GM12878 (cell line): ENCODE results near the gene SETBP1. TPM values are rescaled to one million over a fixed set of nuclear protein-coding genes. Genes with fewer than 3 reads are reported as not detected.
A peak's percentile ranks its signal among the peaks of the same experiment; 100 is the strongest.

Experiments
- ATAC-seq: fragments of 200-7000 bp; cut with Tn5 transposase; 3 replicates; pipeline ENCODE4 v1.9.1; 2020; ENCODE audit warnings: mild to moderate bottlenecking, moderate library complexity
- BruUV-seq: library from RNA; stranded (reverse); fragments of 400-500 nt; replicated peaks from 2 replicates; lab custom pipeline; 2021; lab: Mats Ljungman, UMichigan
- CTCF ChIA-PET: fragments of 300-600 bp; sonication (Branson Sonifier 250); formaldehyde crosslinking; extraction: SDS; loops from one replicate; lab custom pipeline; 2021; ENCODE audit warnings: inconsistent platforms; lab: Yijun Ruan, JAX
- POLR2A ChIA-PET: fragments of 350-600 bp; formaldehyde crosslinking; extraction: SDS; loops from one replicate; lab custom pipeline; 2021; ENCODE audit warnings: inconsistent platforms; lab: Charles Lee
- RAD21 ChIA-PET: fragments of 300-600 bp; sonication (Branson Sonifier 250); formaldehyde crosslinking; loops from one replicate; lab custom pipeline; 2023; ENCODE audit warnings: antibody characterized with exemption; ENCODE audit not compliant: unreplicated experiment; lab: Charles Lee
- SMC1A ChIA-PET: fragments of 300-600 bp; sonication (Branson Sonifier 250); formaldehyde crosslinking; loops from one replicate; lab custom pipeline; 2023; ENCODE audit not compliant: unreplicated experiment, uncharacterized antibody; lab: Charles Lee
- DNase-seq: peaks from one replicate; pipeline ENCODE4 v3.0.0-alpha.2; 2011; ENCODE audit warnings: low read depth, low spot score
- FAIRE-seq: peaks from 3 replicates; lab custom pipeline; 2011; peaks lifted over from hg19 to GRCh38; lab: Jason Lieb, UNC
- H2AFZ ChIP-seq: 2 replicates; pipeline ENCODE4 v1.6.0; 2011; ENCODE audit warnings: low read depth, low read length, control low read depth; ENCODE audit not compliant: control insufficient read depth
- H3K27ac ChIP-seq: 2 replicates; pipeline ENCODE4 v1.5.1; 2011; ENCODE audit warnings: control low read depth; ENCODE audit not compliant: control insufficient read depth, insufficient read depth
- H3K27me3 ChIP-seq, 2 experiments: replicated peaks in 1 of 2; 2 replicates each; pipeline versions ENCODE4 v1.6.0 to v1.6.1; 2011; ENCODE audit warnings: low read length in 1 of 2; ENCODE audit not compliant: control insufficient read depth in 2 of 2, insufficient read depth in 2 of 2
- H3K36me3 ChIP-seq, 2 experiments: 2 replicates each; pipeline ENCODE4 v1.5.1; 2011; ENCODE audit warnings: low read length in 1 of 2; ENCODE audit not compliant: control insufficient read depth in 2 of 2, insufficient read depth in 2 of 2
- H3K4me1 ChIP-seq: 2 replicates; pipeline ENCODE4 v1.6.1; 2011; ENCODE audit warnings: mild to moderate bottlenecking, low read length, moderate library complexity, mixed read lengths; ENCODE audit not compliant: control insufficient read depth, insufficient read depth
- H3K4me2 ChIP-seq: 2 replicates; pipeline ENCODE4 v1.6.0; 2011; ENCODE audit warnings: control low read depth; ENCODE audit not compliant: control insufficient read depth, insufficient read depth
- H3K4me3 ChIP-seq: fragments of 200-600 bp; sonication (generic); 2 replicates; pipeline ENCODE4 v1.5.1; 2016
- H3K79me2 ChIP-seq: 2 replicates; pipeline ENCODE4 v1.6.0; 2011; ENCODE audit warnings: low read length; ENCODE audit not compliant: control insufficient read depth, insufficient read depth
- H3K9ac ChIP-seq: 2 replicates; pipeline ENCODE4 v1.8.0; 2011; ENCODE audit warnings: low read length, control low read depth, mixed read lengths; ENCODE audit not compliant: control insufficient read depth, insufficient read depth
- H3K9me3 ChIP-seq: replicated peaks from 3 replicates; pipeline ENCODE4 v1.5.1; 2011; ENCODE audit warnings: mild to moderate bottlenecking, low read length; ENCODE audit not compliant: control insufficient read depth, insufficient read depth
- H4K20me1 ChIP-seq: 2 replicates; pipeline ENCODE4 v1.6.0; 2011; ENCODE audit not compliant: control insufficient read depth, insufficient read depth
- EP300 ChIP-seq, 2 experiments: fragments of 150-350 bp in 1 of 2; IDR thresholded peaks; 2 replicates each; pipeline ENCODE4 v1.6.1; 2011 to 2012; ENCODE audit warnings: low read depth in 2 of 2, low read length in 2 of 2, borderline replicate concordance in 1 of 2, improper control_type of control experiment in 1 of 2, inconsistent platforms in 1 of 2; ENCODE audit not compliant: control insufficient read depth in 1 of 2
- ETV6 ChIP-seq, 2 experiments: fragments of 450-650 bp in 1 of 2; IDR thresholded peaks in 1 of 2; conservative IDR thresholded peaks in 1 of 2; 2 replicates each; pipeline ENCODE4 v1.6.1; 2014; ENCODE audit warnings: antibody characterized with exemption in 1 of 2, borderline replicate concordance in 1 of 2, low read depth in 1 of 2, mild to moderate bottlenecking in 1 of 2, moderate library complexity in 1 of 2
- JUNB ChIP-seq: IDR thresholded peaks from 2 replicates; pipeline ENCODE4 v1.6.1; 2016; ENCODE audit warnings: antibody characterized with exemption, mild to moderate bottlenecking
- MEF2A ChIP-seq: IDR thresholded peaks from 2 replicates; pipeline ENCODE4 v1.6.1; 2011; ENCODE audit warnings: low read depth, mild to moderate bottlenecking, low read length, moderate library complexity; ENCODE audit not compliant: insufficient read depth
- PAX8 ChIP-seq: fragments of 450-650 bp; IDR thresholded peaks from 2 replicates; pipeline ENCODE4 v1.6.1; 2017; ENCODE audit warnings: mild to moderate bottlenecking, moderate library complexity
- SUPT20H ChIP-seq: IDR thresholded peaks from 2 replicates; pipeline ENCODE4 v1.6.1; 2011; ENCODE audit warnings: low read depth, mild to moderate bottlenecking, low read length, moderate library complexity, borderline replicate concordance; ENCODE audit not compliant: control insufficient read depth
- ZNF274 ChIP-seq: IDR thresholded peaks from one replicate; pipeline ENCODE4 v1.8.0; 2011; ENCODE audit not compliant: insufficient read length, insufficient read depth
- WGBS: methylation state at CpG from one replicate; pipeline ENCODE4 v1.1.6; 2016; ENCODE audit warnings: low lambda C conversion rate; ENCODE audit not compliant: insufficient replicate concordance, insufficient coverage; ENCODE audit errors: missing lambda C conversion rate; 5-methylcytosine and 5-hydroxymethylcytosine counted together
- in situ Hi-C: fragments of 300-500 bp; cut with MboI; formaldehyde crosslinking; loops from 9 replicates; pipeline ENCODE4 v1.14.3; 2018; ENCODE audit warnings: mixed read lengths
- intact Hi-C: fragments of 100-400 bp; cut with micrococcal nuclease; formaldehyde crosslinking; loops from one replicate; pipeline ENCODE4 v1.14.2; 2022; ENCODE audit not compliant: unreplicated experiment
- polyA plus RNA-seq, 11 experiments: library from polyadenylated mRNA; depleted of rRNA in 4 of 11; unstranded in 6 of 11; stranded (reverse) in 5 of 11; fragments of >200 nt; fragmentation: Nextera tagmentation in 4 of 11; fragmentation: Illumina TruSeq in 1 of 11; extraction: Ambion mirVana in 4 of 11; extraction: Trizol in 1 of 11; gene quantifications; 1 replicate in 1 of 11; 2 replicates in 10 of 11; pipeline versions ENCODE4 v1.2.1 to v1.2.3, GENCODE V29; 2011 to 2016; ENCODE audit warnings: inconsistent platforms in 2 of 11, missing spikeins in 2 of 11, low read depth in 1 of 11
- total RNA-seq, 4 experiments: library from RNA; depleted of rRNA in 3 of 4; stranded (reverse); fragments of >200 nt in 3 of 4; fragmentation: Illumina TruSeq in 1 of 4; extraction: Trizol in 1 of 4; gene quantifications; 2 replicates each; pipeline versions ENCODE4 v1.2.1 to v1.2.3, GENCODE V29; 2013 to 2021
- TF ChIP-seq, protein P1 (sequence below): IDR thresholded peaks from 2 replicates; pipeline ENCODE4 v1.6.1; 2011; ENCODE audit warnings: low read depth, mild to moderate bottlenecking, low read length, moderate library complexity, borderline replicate concordance; ENCODE audit errors: extremely low read depth

SETBP1 gene
- total and polyA plus RNA-seq, 10 of the 15 experiments (the other 5 are each of a cell fraction or from before 2014, with no cell fraction given), result 0.99 to 29.7 (median 8.3) TPM

DNA sequence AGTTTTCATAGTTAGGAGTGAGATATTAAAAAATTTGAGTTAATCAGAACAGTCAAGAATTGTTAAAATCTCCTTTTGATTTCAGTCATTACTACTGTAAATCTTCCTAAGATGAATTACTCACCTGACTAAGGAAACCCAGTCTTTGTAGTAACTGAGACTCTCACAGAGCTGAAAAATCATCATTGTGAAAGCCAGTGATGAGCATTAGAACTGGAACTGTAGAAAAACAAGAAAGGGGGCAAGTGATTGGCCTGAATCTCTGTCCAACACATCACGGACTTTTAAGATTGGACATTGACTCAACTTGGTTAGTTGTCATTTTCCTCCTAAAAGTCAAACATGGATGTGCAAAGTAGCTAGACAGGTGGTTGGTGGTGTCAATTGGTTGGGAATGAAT is 21.9 kb downstream of the SETBP1 start:
- BruUV-seq, result no TSS peak
- intact Hi-C loops (no loop called here), in situ Hi-C loops (no loop called here)
- H3K9ac ChIP-seq, result no peak overlapping the region
- H3K36me3 ChIP-seq, result no peaks in the 10 kb centered on the region; a peak in 1 of 4 replicates
- H2AFZ ChIP-seq, result no peak overlapping the region
- no peak overlapping the region for H3K27ac ChIP-seq
- TF ChIP-seq MEF2A (no peak), ETV6 (conservative IDR thresholded peaks at IDR 0.05 in 1 of 2, IDR thresholded peaks at IDR 0.05 in 1 of 2; ENCODE audit: borderline replicate concordance in 1 of 2, low read depth in 1 of 2) (no peak), PAX8 (no peak), SUPT20H (no peak), ZNF274 (no peak), JUNB (0 out of 2 replicates have a peak, but pooled peaks have one; percentile 10), EP300 (IDR thresholded peaks at IDR 0.05; ENCODE audit: borderline replicate concordance in 1 of 2, control insufficient read depth in 1 of 2, low read depth in 2 of 2, low read length in 2 of 2) (no peak)
- TF ChIP-seq, protein P1, sequence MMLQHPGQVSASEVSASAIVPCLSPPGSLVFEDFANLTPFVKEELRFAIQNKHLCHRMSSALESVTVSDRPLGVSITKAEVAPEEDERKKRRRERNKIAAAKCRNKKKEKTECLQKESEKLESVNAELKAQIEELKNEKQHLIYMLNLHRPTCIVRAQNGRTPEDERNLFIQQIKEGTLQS, result no peak
- H3K27me3 ChIP-seq, result no peaks in the 10 kb centered on the region
- no peaks in the 10 kb centered on the region; the same call in none of the 2 replicates for H3K79me2 ChIP-seq
- no peaks in the 10 kb centered on the region for H4K20me1 ChIP-seq
- SMC1A ChIA-PET, result interaction anchor here (1.3 to 22.0 kb wide), 9 partner anchors 10 to 683 kb away, joined by 3 to 216 read pairs (median 6); no protein-coding TSS in a partner anchor
- no peaks in the 10 kb centered on the region for H3K9me3 ChIP-seq
- H3K4me1 ChIP-seq, result peaks cover 2% of the 10 kb centered on the region
- no peak for DNase-seq
- CTCF ChIA-PET, result interaction anchor here (0.7 to 2.2 kb wide), 6 partner anchors 9 to 510 kb away, joined by 3 to 4 read pairs (median 3); no protein-coding TSS in a partner anchor
- ATAC-seq, result peak; percentile 50
- no peak overlapping the region for H3K4me3 ChIP-seq
- POLR2A ChIA-PET, result interaction anchor here (0.6 to 1.4 kb wide), 6 partner anchors 10 to 60 kb away, joined by 3 to 5 read pairs (median 4); no protein-coding TSS in a partner anchor
- FAIRE-seq, result no peak
- RAD21 ChIA-PET, result interaction anchor here (0.8 to 3.5 kb wide), 3 partner anchors 9 to 21 kb away, joined by 3 to 12 read pairs (median 3); no protein-coding TSS in a partner anchor
- WGBS, result 87% methylated on average over 1 of the region's 1 CpG
- no peak overlapping the region for H3K4me2 ChIP-seq
